Stimulated activated CD8-positive, alpha-beta memory T cell treated with anti-CD3 and anti-CD28 coated beads, Interleukin-12 subunit alpha, Interleukin-12 subunit beta, amount 100 ng/mL, for 24 hours (primary cell): Measurements from ENCODE around the gene HSP90AB1.

Source experiments
- DNase-seq: peaks from one replicate; pipeline ENCODE4 v3.0.0-alpha.2; 2020; ENCODE audit errors: extremely low read depth

The HSP90AB1 gene

DNA sequence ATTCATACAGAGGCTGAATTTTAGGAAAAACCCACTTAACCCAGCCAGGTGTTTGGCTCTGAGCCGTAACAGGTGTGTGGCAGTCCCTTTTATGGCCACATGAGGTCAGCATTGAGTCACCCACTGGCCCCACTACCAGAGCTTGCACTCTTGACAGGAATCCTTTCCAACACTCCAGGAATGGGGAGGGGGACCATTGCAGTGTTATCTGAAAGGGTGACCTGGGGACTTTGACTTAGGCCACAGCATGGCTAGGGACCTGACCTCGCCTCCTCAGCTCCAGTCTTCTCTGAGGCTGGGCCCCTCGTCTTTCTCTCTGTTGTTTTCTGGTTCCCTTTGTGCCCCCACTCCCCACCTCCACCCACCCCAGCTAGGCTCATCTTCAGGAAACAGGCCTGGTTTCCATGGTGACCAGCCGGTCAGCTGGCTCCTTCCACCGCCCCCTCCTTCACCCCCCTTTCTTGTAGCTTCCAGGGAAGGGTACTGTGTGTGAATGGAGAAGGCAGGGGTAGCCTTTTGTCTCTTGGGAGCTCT is 21.3 kb downstream of the HSP90AB1 start:
- DNase-seq = no peak

- DNase-seq = no peak
These were observed 22.4 kb downstream of the HSP90AB1 start for GRCh38 chr6:44269178-44269920.

GRCh38 chr6:44269921-44270525 is 23.1 kb downstream of the HSP90AB1 start, which contains the start of gene TMEM151B:
Gene TMEM151B, plus strand, starts transcription at chr6:44270450. Its CDS starts 293 bp downstream, at chr6:44270743.
- DNase-seq = no peak

GRCh38 chr6:44270526-44271405 is 23.9 kb downstream of the HSP90AB1 start:
- no peak for DNase-seq

DNA sequence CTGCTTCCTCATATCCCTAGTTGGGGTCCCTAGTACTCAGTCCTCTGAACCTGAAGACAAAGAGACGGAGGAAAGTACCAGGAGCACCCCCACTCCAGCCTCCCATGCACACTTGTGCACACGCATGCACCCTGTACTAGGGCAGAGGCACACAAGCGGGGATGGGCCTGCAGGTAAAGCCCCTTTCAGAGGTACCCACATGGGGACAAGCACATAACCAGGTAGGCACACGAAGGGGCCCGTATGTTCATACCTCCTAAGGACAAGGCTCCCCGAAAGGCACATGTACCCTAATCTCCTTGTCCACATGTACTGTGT is 24.5 kb downstream of the HSP90AB1 start:
- no peak for DNase-seq

- DNase-seq = no peak
These were observed 25.0 kb downstream of the HSP90AB1 start for GRCh38 chr6:44271914-44272313.

- DNase-seq = no peak
These were observed 25.6 kb downstream of the HSP90AB1 start for GRCh38 chr6:44272529-44272928.

DNA sequence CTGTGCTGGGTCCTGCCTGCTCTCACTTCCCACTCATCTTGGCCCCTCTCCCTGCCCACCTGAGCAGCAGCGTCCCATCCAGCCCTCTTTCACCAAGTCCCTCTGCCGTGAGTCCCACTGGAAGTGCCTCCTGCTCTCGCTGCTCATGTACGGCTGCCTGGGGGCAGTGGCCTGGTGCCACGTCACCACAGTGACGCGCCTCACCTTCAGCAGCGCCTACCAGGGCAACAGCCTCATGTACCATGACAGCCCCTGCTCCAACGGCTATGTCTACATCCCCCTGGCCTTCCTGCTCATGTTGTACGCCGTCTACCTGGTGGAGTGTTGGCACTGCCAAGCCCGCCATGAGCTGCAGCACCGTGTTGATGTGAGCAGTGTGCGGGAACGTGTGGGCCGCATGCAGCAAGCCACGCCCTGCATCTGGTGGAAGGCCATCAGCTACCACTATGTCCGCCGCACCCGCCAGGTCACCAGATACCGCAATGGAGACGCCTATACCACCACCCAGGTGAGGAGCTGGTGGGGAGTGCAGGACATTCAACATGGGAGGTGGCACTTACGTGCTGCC is 26.2 kb downstream of the HSP90AB1 start:
- no peak for DNase-seq

DNA sequence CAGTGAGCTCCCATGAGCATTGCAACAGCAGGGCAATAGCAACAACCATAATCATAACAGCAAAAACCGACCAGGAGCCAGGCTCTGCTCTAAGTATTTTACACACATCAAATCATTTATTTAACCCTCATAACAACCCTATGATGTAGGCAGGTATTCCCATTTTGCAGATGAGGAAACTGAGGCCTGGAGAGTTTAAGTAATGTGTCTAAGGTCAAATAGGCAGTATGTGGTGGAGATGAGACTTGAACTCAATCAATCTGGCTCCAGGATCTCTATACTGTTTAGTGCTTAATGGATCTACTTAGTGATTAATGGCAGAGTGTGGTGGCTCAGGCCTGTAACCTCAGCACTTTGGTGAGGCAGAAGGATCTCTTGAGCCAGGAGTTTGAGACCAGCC is 26.7 kb downstream of the HSP90AB1 start:
- DNase-seq = no peak

- DNase-seq = no peak
These were observed 28.4 kb downstream of the HSP90AB1 start for GRCh38 chr6:44275271-44275748.

DNA sequence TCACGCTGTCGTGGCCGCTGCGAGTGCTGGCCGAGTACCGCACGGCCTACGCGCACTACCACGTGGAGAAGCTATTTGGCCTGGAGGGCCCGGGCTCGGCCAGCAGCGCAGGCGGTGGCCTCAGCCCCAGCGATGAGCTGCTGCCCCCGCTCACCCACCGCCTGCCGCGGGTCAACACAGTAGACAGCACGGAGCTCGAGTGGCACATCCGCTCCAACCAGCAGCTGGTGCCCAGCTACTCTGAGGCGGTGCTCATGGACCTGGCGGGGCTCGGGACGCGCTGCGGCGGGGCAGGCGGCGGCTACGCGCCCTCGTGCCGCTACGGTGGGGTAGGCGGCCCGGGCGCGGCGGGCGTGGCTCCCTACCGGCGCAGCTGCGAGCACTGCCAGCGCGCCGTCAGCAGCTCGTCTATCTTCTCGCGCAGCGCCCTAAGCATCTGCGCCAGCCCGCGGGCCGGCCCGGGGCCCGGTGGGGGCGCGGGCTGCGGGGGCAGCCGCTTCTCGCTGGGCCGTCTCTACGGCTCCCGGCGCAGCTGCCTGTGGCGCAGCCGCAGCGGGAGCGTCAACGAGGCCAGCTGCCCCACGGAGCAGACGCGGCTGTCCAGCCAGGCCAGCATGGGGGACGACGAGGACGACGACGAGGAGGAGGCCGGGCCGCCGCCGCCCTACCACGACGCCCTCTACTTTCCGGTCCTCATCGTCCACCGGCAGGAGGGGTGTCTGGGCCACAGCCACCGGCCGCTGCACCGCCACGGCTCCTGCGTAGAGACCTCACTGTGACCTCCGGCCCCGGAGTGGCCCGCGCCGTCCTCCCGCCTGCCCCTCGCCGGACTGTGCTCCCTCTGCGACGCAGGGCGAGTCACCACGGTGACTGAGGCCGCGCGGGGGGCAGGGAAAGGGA is 29.1 kb downstream of the HSP90AB1 start:
- no peak for DNase-seq

DNA sequence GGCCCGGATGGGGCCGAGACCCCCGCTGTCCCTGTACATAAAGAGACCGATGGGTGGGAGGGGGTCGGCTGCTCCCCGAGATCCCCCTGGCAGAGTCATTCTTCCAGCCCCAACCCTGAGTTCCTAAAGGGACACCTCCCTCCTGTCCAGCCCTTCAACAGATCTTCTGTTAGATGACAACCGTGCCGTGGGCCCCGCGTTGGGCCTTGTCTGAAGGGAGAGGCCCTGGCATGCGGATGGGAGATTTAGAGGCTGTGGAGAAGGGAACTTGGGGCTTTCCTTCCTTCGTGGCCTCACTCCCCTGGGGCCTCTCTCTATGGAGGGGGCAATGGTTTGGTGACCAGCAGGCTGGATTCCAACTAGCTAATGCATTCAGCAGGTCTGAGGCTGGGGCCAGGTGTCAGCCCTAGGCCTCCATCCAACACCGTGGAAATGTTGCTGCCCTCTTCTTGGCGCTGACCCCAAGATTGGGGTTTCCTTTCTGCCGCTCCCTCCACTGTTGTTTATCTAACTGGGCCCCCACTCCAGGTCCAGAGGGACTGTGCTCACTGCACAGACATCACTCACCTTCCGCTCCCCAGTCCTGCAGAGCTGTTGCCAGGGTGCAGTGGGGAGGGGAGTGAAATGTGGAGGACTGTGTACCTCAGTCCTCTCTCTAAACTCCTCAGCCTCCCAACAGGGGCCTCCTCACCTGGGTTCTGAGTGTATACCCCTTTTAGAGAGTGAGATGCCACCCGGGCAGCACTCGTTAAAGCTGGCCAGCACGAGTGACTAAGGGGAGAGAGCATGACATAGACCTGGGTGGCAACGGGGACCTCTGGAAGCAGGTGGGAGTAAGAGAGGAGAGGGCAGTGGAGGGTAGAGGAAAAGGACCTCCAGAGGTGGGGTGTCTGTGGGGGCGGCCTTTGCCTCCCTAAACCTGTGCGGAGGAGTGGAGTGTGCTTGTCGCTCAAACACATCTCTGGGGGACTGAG is 30.1 kb downstream of the HSP90AB1 start:
- no peak for DNase-seq

GRCh38 chr6:44277763-44278162 is 30.9 kb downstream of the HSP90AB1 start:
- no peak for DNase-seq

- no peak for DNase-seq
These were observed 31.4 kb downstream of the HSP90AB1 start for GRCh38 chr6:44278315-44278714.

DNA sequence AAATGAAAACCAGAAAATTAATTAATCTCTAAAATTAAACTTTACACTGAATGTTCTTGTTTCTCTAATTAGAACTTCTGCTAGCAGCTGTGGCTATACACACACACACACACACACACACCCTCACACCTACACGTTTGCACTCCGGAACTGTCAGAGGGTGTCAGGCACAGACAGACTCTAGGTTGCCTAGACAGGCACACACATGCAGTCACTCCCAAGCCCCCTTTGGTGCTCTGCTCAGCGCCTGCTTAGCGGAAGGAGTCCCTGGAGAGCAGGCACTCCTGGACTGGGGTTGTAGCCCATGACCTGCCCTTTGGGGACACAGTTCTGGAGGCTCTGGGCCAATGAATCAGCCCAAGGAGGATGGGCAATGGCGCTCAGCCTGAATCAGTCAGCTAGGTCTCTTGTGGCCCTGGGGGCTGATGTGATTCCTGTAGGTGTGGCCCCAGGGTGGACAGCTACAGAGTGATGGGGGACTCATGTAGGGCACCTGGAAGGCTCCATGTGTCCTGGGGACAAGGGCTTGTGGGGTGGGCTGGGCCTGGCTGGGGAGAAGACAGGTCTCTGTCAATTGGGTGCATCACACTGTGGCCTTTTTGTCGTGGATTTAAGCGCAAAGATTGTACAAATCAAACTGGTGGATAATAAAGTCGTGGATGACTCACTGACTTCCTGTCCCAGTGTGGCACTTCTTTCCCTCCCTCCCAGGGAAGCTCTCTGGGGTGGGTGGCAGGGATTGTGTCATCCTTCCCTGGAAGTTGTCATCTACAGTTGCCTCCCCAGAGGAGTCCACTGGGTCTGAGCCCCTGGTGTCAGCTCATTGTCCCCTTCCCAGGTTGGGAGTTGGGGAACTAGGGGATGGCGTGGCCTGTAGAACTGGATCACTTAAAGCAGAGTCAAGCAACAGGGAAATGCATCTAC is 32.1 kb downstream of the HSP90AB1 start:
- no peak for DNase-seq

DNA sequence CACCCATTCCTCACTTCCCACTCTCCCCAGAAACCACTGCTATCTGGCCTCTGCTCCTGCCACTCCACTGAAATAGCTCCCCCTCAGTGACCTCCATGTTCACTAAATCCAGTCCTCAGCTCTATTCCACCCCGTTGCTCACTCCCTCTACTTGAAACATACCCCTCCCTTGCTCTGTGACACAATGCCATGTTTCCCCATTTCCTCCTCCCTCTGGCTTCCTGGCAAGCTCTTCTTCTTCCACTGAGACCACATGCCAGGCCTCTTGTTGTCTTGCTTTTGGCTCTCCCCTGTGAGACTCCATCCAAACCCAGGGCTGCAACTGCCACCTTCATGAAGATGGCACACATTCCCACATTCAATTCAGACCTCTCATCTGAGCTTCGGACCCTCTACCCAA is 37.2 kb downstream of the HSP90AB1 start:
- no peak for DNase-seq

DNA sequence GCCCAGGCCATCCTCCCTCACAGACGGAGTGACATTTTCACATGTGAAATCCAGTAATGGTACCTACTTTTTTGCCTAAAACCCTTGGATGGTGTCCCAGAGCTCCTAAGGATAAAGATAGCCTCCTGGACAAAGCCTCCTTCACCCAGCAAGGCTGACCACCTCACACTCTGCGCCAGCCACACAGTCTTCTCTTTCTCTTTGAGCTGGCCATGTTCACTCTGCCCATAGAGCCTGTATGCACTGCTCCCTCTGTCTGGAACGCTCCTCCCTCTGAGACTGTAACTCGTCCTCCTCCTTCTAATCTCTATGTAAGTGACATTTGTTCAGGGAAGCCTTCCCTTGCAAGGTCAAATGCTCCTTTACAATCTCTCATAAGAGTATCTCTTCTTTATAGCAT is 38.0 kb downstream of the HSP90AB1 start:
- no peak for DNase-seq

- DNase-seq = no peak
These were observed 38.8 kb downstream of the HSP90AB1 start for GRCh38 chr6:44285552-44286284.
